Activated CD8-positive, alpha-beta memory T cell treated with anti-CD3 and anti-CD28 coated beads for 36 hours (primary cell): Measurements from ENCODE around the gene ALDH16A1. TPM values are rescaled to one million over a fixed set of nuclear protein-coding genes. Genes with fewer than 3 reads are reported as not detected.

Experiments used
- CTCF ChIA-PET: fragments of 350-600 bp; sonication (Branson Sonifier 250); formaldehyde crosslinking; loops from one replicate; lab custom pipeline; 2021; ENCODE audit warnings: antibody characterized with exemption; lab: Charles Lee
- POLR2A ChIA-PET: fragments of 350-600 bp; sonication (Branson Sonifier 250); formaldehyde crosslinking; loops from one replicate; lab custom pipeline; 2021; ENCODE audit warnings: antibody characterized with exemption; lab: Charles Lee
- total RNA-seq, 2 experiments: library from RNA; stranded (reverse); gene quantifications; one replicate each; pipeline ENCODE4 v1.2.3, GENCODE V29; 2021

Gene ALDH16A1
- total RNA-seq, 2 experiments from 2014 or later, result 38.4 to 38.5 TPM

GRCh38 chr19:49421878-49422202 lies 31.2 kb upstream of the ALDH16A1 start:
- POLR2A ChIA-PET, result no interaction called here
- CTCF ChIA-PET, result no interaction called here

GRCh38 chr19:49422407-49423070 lies 30.5 kb upstream of the ALDH16A1 start:
- ChIA-PET CTCF (no interaction called here), POLR2A (no interaction called here)

GRCh38 chr19:49423071-49423984 lies 29.7 kb upstream of the ALDH16A1 start, which contains the start of gene PTH2:
TSS of gene PTH2 (minus strand) at chr19:49423441. CDS start at chr19:49423339, 102 bp downstream.
- POLR2A ChIA-PET, result no interaction called here

GRCh38 chr19:49423985-49424303 lies 29.1 kb upstream of the ALDH16A1 start:
- POLR2A ChIA-PET, result interaction anchor here (0.9 kb wide), 1 partner anchor 28 kb away, joined by 3 read pairs; the partner anchor contains the start of gene PIH1D1

More at GRCh38 chr19:49423071-49423984, 29.7 kb upstream of the ALDH16A1 start, which contains the start of gene PTH2:
- CTCF ChIA-PET, result interaction anchor here (1.0 kb wide), 1 partner anchor 93 kb away, joined by 4 read pairs; no protein-coding TSS in a partner anchor

GRCh38 chr19:49425178-49425577 lies 27.8 kb upstream of the ALDH16A1 start, which contains the start of gene GFY:
TSS of gene GFY (plus strand) at chr19:49425388. CDS start at chr19:49426431, 1,043 bp downstream.
- CTCF ChIA-PET, result no interaction called here
- POLR2A ChIA-PET, result no interaction called here

More at GRCh38 chr19:49423985-49424303, 29.1 kb upstream of the ALDH16A1 start:
- CTCF ChIA-PET, result interaction anchor here (0.7 to 1.0 kb wide), 2 partner anchors 93 to 154 kb away, joined by 4 read pairs; no protein-coding TSS in a partner anchor

GRCh38 chr19:49425922-49426592 lies 27.0 kb upstream of the ALDH16A1 start:
- POLR2A ChIA-PET, result interaction anchor here (0.9 kb wide), 1 partner anchor 28 kb away, joined by 3 read pairs; no protein-coding TSS in a partner anchor
- CTCF ChIA-PET, result interaction anchor here (0.8 to 1.3 kb wide), 3 partner anchors 10 to 20 kb away, joined by 3 read pairs; no protein-coding TSS in a partner anchor

GRCh38 chr19:49427339-49427738 lies 25.7 kb upstream of the ALDH16A1 start:
- ChIA-PET POLR2A (interaction anchor here (0.7 kb wide), 1 partner anchor 9 kb away, joined by 3 read pairs; no protein-coding TSS in a partner anchor), CTCF (interaction anchor here (0.9 to 1.3 kb wide), 4 partner anchors 9 to 35 kb away, joined by 3 to 4 read pairs (median 3); no protein-coding TSS in a partner anchor)

GRCh38 chr19:49427855-49428546 lies 25.0 kb upstream of the ALDH16A1 start:
- POLR2A ChIA-PET, result interaction anchor here (1.1 kb wide), 1 partner anchor 23 kb away, joined by 5 read pairs; the partner anchor contains the start of gene PIH1D1

GRCh38 chr19:49428547-49429451 lies 24.2 kb upstream of the ALDH16A1 start:
- ChIA-PET POLR2A (interaction anchor here (1.1 kb wide), 1 partner anchor 23 kb away, joined by 5 read pairs; the partner anchor contains the start of gene PIH1D1), CTCF (interaction anchor here (0.6 to 1.6 kb wide), 3 partner anchors 12 to 65 kb away, joined by 3 to 5 read pairs (median 3); partner anchors contain the start of gene DKKL1)

More at GRCh38 chr19:49427855-49428546, 25.0 kb upstream of the ALDH16A1 start:
- CTCF ChIA-PET, result interaction anchor here (0.6 to 1.3 kb wide), 5 partner anchors 17 to 83 kb away, joined by 3 to 4 read pairs (median 3); partner anchors contain the start of gene DKKL1

GRCh38 chr19:49430172-49430677 lies 22.8 kb upstream of the ALDH16A1 start:
- CTCF ChIA-PET, result interaction anchor here (1.2 to 1.6 kb wide), 3 partner anchors 13 to 39 kb away, joined by 3 to 5 read pairs (median 3); no protein-coding TSS in a partner anchor
- POLR2A ChIA-PET, result no interaction called here

GRCh38 chr19:49430678-49431329 lies 22.2 kb upstream of the ALDH16A1 start:
- POLR2A ChIA-PET, result no interaction called here

GRCh38 chr19:49431330-49431749 lies 21.7 kb upstream of the ALDH16A1 start:
- POLR2A ChIA-PET, result no interaction called here
- CTCF ChIA-PET, result interaction anchor here (1.1 to 1.3 kb wide), 2 partner anchors 9 to 41 kb away, joined by 3 to 4 read pairs; no protein-coding TSS in a partner anchor

More at GRCh38 chr19:49430678-49431329, 22.2 kb upstream of the ALDH16A1 start:
- CTCF ChIA-PET, result interaction anchor here (1.1 to 1.3 kb wide), 3 partner anchors 9 to 40 kb away, joined by 3 to 4 read pairs (median 3); no protein-coding TSS in a partner anchor

- ChIA-PET CTCF (interaction anchor here (1.1 to 1.3 kb wide), 2 partner anchors 8 to 42 kb away, joined by 3 to 4 read pairs; no protein-coding TSS in a partner anchor), POLR2A (no interaction called here)
Observed at GRCh38 chr19:49432141-49433073, 20.6 kb upstream of the ALDH16A1 start.

- ChIA-PET POLR2A (no interaction called here), CTCF (no interaction called here)
Observed at GRCh38 chr19:49433240-49433901, 19.7 kb upstream of the ALDH16A1 start.
